Measurements from ENCODE around the gene RYR2. TPM values are rescaled to one million over a fixed set of nuclear protein-coding genes. Genes with fewer than 3 reads are reported as not detected.

The RYR2 gene
- total RNA-seq, 1 donor from 2014 or later: 5.4 TPM

DNA sequence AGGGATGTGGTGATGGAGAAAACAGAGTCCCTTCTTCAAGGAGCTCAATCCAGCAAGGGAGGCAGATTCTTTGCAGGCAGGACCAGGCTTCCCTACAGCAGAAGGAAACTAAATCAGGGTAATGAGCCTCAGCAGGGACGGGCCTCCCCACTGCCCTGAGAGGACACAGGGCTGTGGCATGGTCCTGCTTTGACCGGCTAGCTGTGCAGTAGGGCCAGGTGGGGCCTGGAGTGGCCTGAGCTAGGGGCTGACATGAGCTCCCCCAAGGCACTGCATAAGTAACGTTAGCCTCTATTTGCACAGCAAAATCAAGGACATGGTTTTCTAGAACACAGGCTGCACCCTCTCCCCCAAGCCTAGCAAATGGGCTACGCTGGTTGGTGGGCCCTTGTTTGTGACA is 162.9 kb downstream of the RYR2 start:
- Mint-ChIP-seq H3K9me3 (ENCODE audit: unreplicated experiment) (no peaks in the 10 kb centered on the region), H3K27ac (ENCODE audit: unreplicated experiment) (no peak overlapping the region), H3K27me3 (ENCODE audit: unreplicated experiment) (peaks cover 1% of the 10 kb centered on the region), H3K4me3 (ENCODE audit: unreplicated experiment) (no peak overlapping the region), H3K36me3 (ENCODE audit: low read depth, unreplicated experiment) (no peaks in the 10 kb centered on the region), H3K4me1 (ENCODE audit: unreplicated experiment) (no peaks in the 10 kb centered on the region)
- TF ChIP-seq CTCF (IDR thresholded peaks at IDR 0.05; ENCODE audit: unreplicated experiment): no peak
- DNase-seq (ENCODE audit: low spot score): no peak

GRCh38 chr1:237205400-237206064 is 163.5 kb downstream of the RYR2 start:
- Mint-ChIP-seq H3K9me3 (ENCODE audit: unreplicated experiment) (no peaks in the 10 kb centered on the region), H3K4me1 (ENCODE audit: unreplicated experiment) (no peaks in the 10 kb centered on the region), H3K27ac (ENCODE audit: unreplicated experiment) (no peak overlapping the region), H3K36me3 (ENCODE audit: low read depth, unreplicated experiment) (no peaks in the 10 kb centered on the region), H3K4me3 (ENCODE audit: unreplicated experiment) (no peak overlapping the region), H3K27me3 (ENCODE audit: unreplicated experiment) (peaks cover 1% of the 10 kb centered on the region)
- TF ChIP-seq CTCF (IDR thresholded peaks at IDR 0.05; ENCODE audit: unreplicated experiment): no peak
- DNase-seq (ENCODE audit: low spot score): no peak

GRCh38 chr1:237206065-237206414 is 164.1 kb downstream of the RYR2 start:
- no peaks in the 10 kb centered on the region for H3K4me1 Mint-ChIP-seq (ENCODE audit: unreplicated experiment)
- no peaks in the 10 kb centered on the region for H3K9me3 Mint-ChIP-seq (ENCODE audit: unreplicated experiment)
- no peak overlapping the region for H3K4me3 Mint-ChIP-seq (ENCODE audit: unreplicated experiment)
- TF ChIP-seq CTCF (IDR thresholded peaks at IDR 0.05; ENCODE audit: unreplicated experiment): no peak
- peaks cover 1% of the 10 kb centered on the region for H3K27me3 Mint-ChIP-seq (ENCODE audit: unreplicated experiment)
- no peak for DNase-seq (ENCODE audit: low spot score)
- no peaks in the 10 kb centered on the region for H3K36me3 Mint-ChIP-seq (ENCODE audit: low read depth, unreplicated experiment)
- no peak overlapping the region for H3K27ac Mint-ChIP-seq (ENCODE audit: unreplicated experiment)

DNA sequence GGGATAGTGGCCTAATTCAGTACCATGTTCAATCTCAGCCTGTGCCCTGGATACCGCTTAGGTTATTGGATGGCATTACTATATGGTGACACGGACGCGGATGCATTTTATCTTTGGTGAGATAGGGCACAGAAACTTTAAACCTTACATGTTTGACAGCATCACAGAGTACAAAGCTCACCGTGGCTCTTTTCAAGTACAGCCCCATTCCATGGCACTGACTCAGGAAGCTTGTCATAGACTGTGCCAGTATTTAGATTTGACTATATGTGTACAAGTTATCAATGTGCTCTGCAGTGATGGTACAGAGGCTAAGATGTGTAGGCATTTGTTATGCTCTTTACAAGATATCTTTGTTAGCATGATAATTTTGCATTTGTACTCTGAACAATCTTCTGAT is 169.0 kb downstream of the RYR2 start:
- Mint-ChIP-seq H3K27ac (ENCODE audit: unreplicated experiment) (no peak overlapping the region), H3K9me3 (ENCODE audit: unreplicated experiment) (no peaks in the 10 kb centered on the region), H3K4me1 (ENCODE audit: unreplicated experiment) (peaks cover 8% of the 10 kb centered on the region), H3K4me3 (ENCODE audit: unreplicated experiment) (no peak overlapping the region), H3K36me3 (ENCODE audit: low read depth, unreplicated experiment) (no peaks in the 10 kb centered on the region), H3K27me3 (ENCODE audit: unreplicated experiment) (peaks cover 2% of the 10 kb centered on the region)
- TF ChIP-seq CTCF (IDR thresholded peaks at IDR 0.05; ENCODE audit: unreplicated experiment): no peak
- DNase-seq (ENCODE audit: low spot score): no peak

- Mint-ChIP-seq H3K4me3 (ENCODE audit: unreplicated experiment) (no peak overlapping the region), H3K9me3 (ENCODE audit: unreplicated experiment) (no peaks in the 10 kb centered on the region), H3K4me1 (ENCODE audit: unreplicated experiment) (peaks cover 8% of the 10 kb centered on the region), H3K27ac (ENCODE audit: unreplicated experiment) (no peak overlapping the region), H3K27me3 (ENCODE audit: unreplicated experiment) (peaks cover 2% of the 10 kb centered on the region), H3K36me3 (ENCODE audit: low read depth, unreplicated experiment) (no peaks in the 10 kb centered on the region)
- DNase-seq (ENCODE audit: low spot score): no peak
- no peak for TF ChIP-seq CTCF (IDR thresholded peaks at IDR 0.05; ENCODE audit: unreplicated experiment)
These were observed 169.6 kb downstream of the RYR2 start for GRCh38 chr1:237211540-237211939.

Measured in endothelial cell (in vitro differentiated cells).